Left ventricle myocardium superior (tissue), 1 donor: Measurements from ENCODE around the gene BEST2. TPM values are rescaled to one million over a fixed set of nuclear protein-coding genes. Genes with fewer than 3 reads are reported as not detected.

Source experiments
- ATAC-seq: fragments of 200-7000 bp; cut with Tn5 transposase; one replicate; pipeline ENCODE4 v1.9.1; 2020; ENCODE audit warnings: mild to moderate bottlenecking, moderate library complexity
- DNase-seq: peaks from one replicate; pipeline ENCODE4 v3.0.0-alpha.2; 2020
- intact Hi-C: fragments of 100-400 bp; cut with micrococcal nuclease; formaldehyde crosslinking; loops from one replicate; pipeline ENCODE4 v1.11.0; 2022
- total RNA-seq: library from RNA; stranded (reverse); fragmentation: NEBNext Ultra II Directional; extraction: Animal tissue kit (Norgen Biotek cat#: 25700); gene quantifications from one replicate; pipeline ENCODE4 v1.2.1, GENCODE V29; 2021
- donor health status: DM: no; HTN: yes; CAD: no; lungs with severe emphysema.

Gene BEST2
- total RNA-seq, 1 donor from 2014 or later = not detected

DNA sequence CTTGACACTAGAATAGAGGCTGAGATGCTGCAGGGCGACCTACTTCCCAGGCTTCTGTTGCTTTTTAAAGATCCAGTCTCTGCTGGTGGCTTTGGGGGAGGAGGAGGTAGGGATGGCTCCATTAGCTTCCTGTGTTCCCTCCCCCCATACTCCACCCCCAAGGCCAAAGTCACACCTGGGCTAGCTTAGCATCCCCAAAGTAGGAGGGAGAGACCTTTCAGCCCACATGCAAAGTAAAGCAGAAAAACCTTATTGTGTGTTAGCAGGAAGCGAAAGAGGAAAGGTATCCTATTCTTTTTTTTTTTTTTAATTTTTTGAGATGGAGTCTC, 24.6 kb upstream of the BEST2 start:
- DNase-seq (no peak), ATAC-seq (no peak)
- intact Hi-C loops = no loop called here

DNA sequence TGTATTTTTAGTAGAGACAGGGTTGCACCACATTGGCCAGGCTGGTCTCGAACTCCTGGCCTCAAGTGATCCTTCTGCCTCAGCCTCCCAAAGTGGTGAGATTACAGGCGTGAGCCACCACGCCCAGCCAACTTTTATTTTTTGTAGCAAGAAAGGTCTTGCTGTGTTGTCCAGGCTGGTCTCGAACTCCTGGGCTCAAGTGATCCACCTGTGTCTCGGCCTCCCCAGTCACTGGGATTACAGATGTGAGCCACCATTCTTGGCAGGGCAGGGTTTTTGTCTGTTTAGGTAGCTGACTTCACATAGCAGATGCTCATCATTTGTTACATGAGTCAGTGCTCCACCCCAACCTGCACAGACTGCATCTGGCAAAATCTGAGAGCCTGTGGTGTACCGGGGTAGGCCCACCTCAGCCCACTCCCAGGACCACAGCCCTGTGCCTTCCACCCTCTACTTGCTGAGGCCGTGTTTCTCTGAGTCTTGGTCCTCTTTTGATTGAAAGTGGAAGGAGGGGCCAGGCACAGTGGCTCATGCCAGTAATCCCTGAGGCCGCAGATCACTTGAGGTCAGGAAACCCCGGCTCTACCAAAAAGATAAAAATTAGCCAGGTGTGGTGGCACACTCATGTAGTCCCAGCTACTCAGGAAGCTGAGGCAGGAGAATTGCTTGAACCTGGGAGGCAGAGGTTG, 23.7 kb upstream of the BEST2 start:
- ATAC-seq = no peak
- intact Hi-C loops = no loop called here
- DNase-seq = no peak

DNA sequence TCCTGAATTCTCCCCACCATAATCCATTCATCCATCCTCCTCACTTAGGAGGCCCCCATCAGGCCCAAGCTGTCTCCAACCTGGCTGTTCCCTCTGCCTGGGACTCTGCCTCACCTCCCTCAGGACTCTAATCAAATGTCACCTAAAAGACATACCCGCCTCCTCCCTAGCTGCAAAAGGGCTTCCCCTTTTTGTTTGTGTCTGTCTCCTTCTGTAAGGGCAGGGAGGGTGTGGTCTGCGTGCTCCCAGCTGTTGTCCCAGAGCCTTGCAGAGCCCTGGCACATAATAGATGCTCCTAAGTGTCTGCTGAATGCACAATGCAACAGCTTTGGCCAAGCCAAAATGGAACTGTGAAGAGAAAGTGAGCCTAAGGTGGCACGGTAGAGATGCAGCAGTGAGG, 21.5 kb upstream of the BEST2 start:
- intact Hi-C loops = no loop called here
- no peak for DNase-seq
- no peak for ATAC-seq

GRCh38 chr19:12731337-12731736, 20.3 kb upstream of the BEST2 start:
- intact Hi-C loops = no loop called here
- DNase-seq (no peak), ATAC-seq (no peak)

DNA sequence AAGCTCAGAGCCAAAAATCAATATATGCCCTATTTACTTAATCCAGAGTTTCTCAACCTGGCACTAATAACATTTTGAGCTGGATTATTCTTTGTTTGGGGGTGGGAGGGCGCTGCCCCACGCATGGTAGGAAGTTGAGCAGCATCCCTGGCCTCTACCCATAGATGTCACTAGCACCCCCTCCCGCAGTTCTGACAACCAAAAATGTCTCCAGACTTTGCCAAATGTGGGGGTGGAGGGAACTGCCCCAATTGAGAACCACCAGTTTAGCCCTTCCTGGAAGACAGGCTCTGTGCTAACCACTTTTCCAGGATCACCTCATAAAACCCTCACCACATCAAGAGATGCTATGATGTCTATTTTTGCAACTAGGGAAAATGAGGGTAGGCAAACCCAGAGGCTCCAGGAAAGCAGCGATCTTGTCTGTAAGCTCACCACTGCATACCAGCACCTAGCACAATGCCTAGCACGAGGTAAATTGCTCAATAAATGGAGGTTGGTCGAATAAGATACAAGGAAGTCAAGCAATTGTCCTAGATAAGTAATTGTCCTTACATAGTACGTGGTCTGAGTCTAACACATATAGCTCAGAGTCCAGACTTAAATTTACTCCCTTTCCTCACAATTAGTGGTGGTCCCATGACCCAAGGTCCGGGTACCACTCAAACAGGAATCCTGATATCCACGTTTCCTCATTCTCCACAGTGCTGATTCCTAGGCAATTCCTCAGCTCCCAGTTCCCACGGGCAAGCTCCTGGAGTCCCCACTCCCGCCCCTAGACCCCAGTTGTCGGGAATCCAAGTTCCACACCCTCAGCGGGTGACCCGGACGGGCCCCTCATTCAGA, 18.0 kb upstream of the BEST2 start:
- intact Hi-C loops = no loop called here
- DNase-seq (no peak), ATAC-seq (no peak)

GRCh38 chr19:12736995-12737834, 14.4 kb upstream of the BEST2 start, which contains the start of gene GET3:
GET3 (plus strand) TSS chr19:12737497; CDS start chr19:12737506, 9 bp downstream.
- intact Hi-C loops = no loop called here
- ATAC-seq (peak; percentile 87), DNase-seq (peak; percentile 88)

DNA sequence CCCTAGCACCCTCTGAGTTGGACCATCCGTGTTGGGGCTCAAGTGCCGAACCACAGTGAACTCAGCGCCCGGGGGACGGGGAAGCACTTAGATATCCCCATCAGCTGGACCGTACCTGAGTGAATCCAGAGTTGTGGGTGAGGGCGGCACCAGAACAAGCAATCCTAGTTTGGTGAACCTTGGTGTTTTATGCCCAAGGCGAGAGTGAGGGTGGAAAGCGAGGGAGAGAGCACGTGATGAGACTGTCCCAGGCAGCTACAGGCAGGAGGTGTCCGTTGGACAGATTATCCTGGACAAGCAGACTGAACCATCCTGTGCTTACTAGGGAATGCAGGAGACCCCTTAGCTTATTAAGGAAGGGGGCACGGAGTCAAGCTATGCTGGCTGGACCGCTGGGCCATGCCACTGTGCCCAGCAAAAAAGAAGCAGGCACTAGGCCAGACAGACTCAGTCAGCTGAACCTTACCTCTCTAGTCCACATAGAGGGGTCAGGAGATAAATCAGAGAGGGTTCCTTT, 13.7 kb upstream of the BEST2 start:
- intact Hi-C loops = no loop called here
- DNase-seq = no peak

DNA sequence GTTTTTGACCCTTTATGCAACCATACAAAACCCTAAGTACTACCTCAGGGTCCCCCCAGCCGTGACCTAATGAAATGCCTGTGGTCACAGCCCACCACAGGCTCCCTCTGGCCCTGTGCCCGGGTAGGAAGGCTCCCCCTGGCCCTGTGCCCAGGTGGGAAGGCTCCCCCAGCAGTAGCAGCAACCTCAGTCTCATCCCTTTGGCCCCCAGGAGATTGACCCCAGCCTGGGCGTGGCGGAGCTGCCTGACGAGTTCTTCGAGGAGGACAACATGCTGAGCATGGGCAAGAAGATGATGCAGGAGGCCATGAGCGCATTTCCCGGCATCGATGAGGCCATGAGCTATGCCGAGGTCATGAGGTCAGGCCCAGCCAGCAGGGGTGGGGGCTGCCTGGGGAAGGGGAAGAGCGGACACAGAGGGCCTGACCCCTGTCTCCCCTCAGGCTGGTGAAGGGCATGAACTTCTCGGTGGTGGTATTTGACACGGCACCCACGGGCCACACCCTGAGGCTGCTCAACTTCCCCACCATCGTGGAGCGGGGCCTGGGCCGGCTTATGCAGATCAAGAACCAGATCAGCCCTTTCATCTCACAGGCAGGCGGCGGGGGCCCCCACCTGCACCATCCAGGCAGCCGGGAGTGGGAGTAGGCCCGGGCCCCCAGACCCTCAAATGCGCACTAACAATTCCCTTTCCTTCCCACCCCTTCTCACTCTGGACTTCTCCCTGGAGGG, 6.3 kb upstream of the BEST2 start:
- DNase-seq (no peak), ATAC-seq (no peak)
- intact Hi-C loops = no loop called here

More for the DNA sequence above, 13.7 kb upstream of the BEST2 start:
- no peak for ATAC-seq

- intact Hi-C loops = no loop called here
- DNase-seq = no peak
- ATAC-seq = no peak
Observed at GRCh38 chr19:12748489-12748888, 3.1 kb upstream of the BEST2 start.

DNA sequence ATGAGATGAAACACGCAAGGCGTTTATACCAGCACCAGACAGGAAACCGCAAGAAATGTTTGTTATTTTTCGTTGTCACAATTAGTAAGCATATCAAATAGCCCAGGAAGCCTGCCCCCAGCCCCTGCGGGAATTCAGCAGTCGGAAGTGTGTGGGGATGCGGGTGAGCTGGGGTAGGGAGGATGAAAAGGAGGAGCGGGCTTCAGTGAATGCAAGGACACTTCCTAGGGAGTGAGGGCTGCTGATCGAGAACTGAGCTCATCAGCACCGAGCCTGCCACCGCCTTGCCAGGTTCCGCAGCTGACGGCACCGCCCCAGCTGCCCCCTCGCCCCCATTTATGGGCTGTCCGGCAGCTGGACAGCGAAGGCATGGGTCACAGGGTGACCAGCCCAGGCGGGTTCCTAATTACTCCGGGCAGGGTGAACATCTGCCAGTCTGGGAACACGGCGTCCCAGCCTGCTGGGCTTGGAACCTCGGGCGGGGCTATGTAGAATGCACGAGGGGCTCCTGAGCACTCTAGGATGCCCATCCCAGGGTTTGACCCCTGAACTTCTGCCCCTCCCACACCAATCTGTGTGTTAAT, 1.6 kb upstream of the BEST2 start:
- DNase-seq = no peak
- no peak for ATAC-seq
- intact Hi-C loops = no loop called here

GRCh38 chr19:12750851-12751250, 740 bp upstream of the BEST2 start:
- no peak for ATAC-seq
- intact Hi-C loops = no loop called here
- no peak for DNase-seq

DNA sequence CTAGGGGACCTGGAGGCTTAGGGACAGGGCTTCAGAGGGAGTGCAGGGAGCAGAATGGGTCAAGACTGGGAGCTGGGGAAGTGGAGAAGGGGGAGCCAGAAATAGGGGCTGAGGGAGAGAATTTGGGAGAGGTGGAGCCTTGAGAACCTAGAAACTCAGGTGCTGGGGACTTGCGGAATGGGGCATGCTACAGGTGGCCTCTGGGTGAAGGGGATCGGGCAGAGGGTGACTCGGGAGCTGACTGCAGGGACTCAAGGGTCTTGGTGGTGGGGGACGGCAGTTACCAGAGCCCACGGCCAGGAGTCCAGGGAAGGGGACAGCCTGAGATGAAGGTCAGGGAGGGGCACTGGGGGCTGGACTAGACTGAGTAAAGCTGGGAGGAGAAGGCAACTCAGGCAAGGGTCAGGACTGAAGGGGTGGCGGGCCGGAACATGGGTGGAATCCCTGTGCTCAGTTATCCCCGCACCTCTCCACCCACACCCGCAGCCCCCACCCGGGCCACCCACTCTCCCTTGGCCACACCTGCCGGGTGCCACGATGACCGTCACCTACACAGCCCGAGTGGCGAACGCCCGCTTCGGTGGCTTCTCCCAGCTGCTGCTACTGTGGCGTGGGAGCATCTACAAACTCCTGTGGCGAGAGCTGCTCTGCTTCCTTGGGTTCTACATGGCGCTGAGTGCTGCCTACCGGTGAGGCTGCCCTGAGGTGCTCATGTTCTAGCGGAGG, 628 bp downstream of the BEST2 start:
- intact Hi-C loops = no loop called here
- DNase-seq = no peak
- ATAC-seq = no peak

DNA sequence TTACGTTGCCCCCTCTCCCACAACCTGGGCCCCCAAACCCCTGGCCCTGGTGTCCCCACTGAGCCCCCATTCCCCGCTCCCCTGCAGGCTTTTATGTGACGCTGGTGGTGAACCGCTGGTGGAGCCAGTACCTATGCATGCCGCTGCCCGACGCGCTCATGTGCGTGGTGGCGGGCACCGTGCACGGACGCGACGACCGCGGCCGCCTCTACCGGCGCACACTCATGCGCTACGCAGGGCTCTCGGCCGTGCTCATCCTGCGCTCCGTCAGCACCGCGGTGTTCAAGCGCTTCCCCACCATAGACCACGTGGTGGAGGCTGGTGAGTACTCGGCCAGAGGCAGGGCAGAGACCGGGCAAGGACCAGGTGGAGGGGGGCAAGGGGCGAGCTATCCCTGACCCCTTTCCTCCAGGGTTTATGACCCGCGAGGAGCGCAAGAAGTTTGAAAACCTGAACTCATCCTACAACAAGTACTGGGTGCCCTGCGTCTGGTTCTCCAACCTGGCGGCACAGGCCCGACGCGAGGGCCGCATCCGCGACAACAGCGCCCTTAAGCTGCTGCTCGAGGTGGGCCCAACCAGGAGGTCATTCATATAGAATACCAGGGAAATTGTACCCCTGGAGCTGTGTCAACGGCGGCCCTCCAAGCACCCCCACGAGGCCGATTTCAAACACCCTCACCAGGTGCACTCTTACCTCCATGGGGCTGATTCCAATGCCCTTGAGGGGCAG, 3.0 kb downstream of the BEST2 start:
- no peak for ATAC-seq
- intact Hi-C loops = no loop called here
- no peak for DNase-seq

GRCh38 chr19:12756150-12756883, 4.7 kb downstream of the BEST2 start:
- intact Hi-C loops = no loop called here
- DNase-seq (no peak), ATAC-seq (no peak)

GRCh38 chr19:12757544-12758274, 6.1 kb downstream of the BEST2 start:
- peak; percentile 80 for ATAC-seq
- intact Hi-C loops = no loop called here
- peak; percentile 83 for DNase-seq

DNA sequence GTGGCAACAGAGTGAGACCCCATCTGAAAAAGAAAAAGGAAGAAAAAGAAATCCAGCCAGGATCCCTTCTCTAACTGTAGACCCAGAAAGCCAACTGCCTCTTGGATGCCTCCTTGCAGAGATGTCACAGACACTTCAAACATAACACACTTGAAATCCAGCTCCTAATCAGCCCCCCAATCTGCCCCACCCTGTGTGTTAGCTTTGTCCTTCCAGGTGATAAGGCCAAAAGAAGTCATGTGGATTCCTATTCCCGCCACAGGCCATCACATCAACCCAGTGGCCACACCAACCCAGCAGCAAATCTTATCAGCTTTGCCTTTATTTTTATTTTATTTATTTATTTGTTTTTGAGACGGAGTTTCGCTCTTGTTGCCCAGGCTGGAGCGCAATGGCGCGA, 8.1 kb downstream of the BEST2 start:
- intact Hi-C loops = loop anchor here (10.0 kb wide), 1 partner anchor 85 kb away; no protein-coding TSS in a partner anchor
- ATAC-seq (no peak), DNase-seq (no peak)
